LNCaP clone FGC (cell line): ENCODE data around the gene RIIAD1.
A peak's percentile ranks its signal among the peaks of the same experiment; 100 is the strongest.

Experiments used
- DNase-seq: peaks from one replicate; pipeline ENCODE4 v3.0.0-alpha.2; 2011; ENCODE audit warnings: low read depth
- H3K4me3 ChIP-seq: 2 replicates; pipeline ENCODE4 v1.5.1; 2011; ENCODE audit warnings: mild to moderate bottlenecking, low read depth, low read length, control low read depth
- CTCF ChIP-seq: IDR thresholded peaks from 2 replicates; pipeline ENCODE4 v1.5.1; 2012; ENCODE audit warnings: mild to moderate bottlenecking; ENCODE audit not compliant: control insufficient read depth, insufficient read depth; ENCODE audit errors: extremely low read depth

Gene RIIAD1

GRCh38 chr1:151737026-151737425 is 15.7 kb downstream of the RIIAD1 start:
- H3K4me3 ChIP-seq, result no peak overlapping the region
- no peak for TF ChIP-seq CTCF
- no peak for DNase-seq

GRCh38 chr1:151737479-151737878 is 16.2 kb downstream of the RIIAD1 start:
- no peak overlapping the region for H3K4me3 ChIP-seq
- TF ChIP-seq CTCF, result no peak
- no peak for DNase-seq

GRCh38 chr1:151739590-151740355 is 18.5 kb downstream of the RIIAD1 start:
- DNase-seq, result peak; percentile 93
- H3K4me3 ChIP-seq, result peak overlapping the region; percentile 29
- 0 out of 2 replicates have a peak, but pooled peaks have one; percentile 17 for TF ChIP-seq CTCF

GRCh38 chr1:151741516-151741915 is 20.2 kb downstream of the RIIAD1 start:
- H3K4me3 ChIP-seq, result no peak overlapping the region
- no peak for DNase-seq
- no peak for TF ChIP-seq CTCF

GRCh38 chr1:151756291-151756690 is 35.0 kb downstream of the RIIAD1 start:
- no peak overlapping the region for H3K4me3 ChIP-seq
- DNase-seq, result no peak
- no peak for TF ChIP-seq CTCF

- no peak for TF ChIP-seq CTCF
- no peak overlapping the region for H3K4me3 ChIP-seq
- DNase-seq, result no peak
Observed at GRCh38 chr1:151759241-151759640, 37.9 kb downstream of the RIIAD1 start.
